ENCODE measurements around the gene PRR23A.

Gene PRR23A

GRCh38 chr3:138971766-138972320 is 34.2 kb downstream of the PRR23A start:
- no peak for DNase-seq

GRCh38 chr3:138964923-138965322 is 41.1 kb downstream of the PRR23A start:
- no peak for DNase-seq

- no peak for DNase-seq
These were observed 41.8 kb downstream of the PRR23A start for GRCh38 chr3:138964264-138964663.

- no peak for DNase-seq
These were observed 43.1 kb downstream of the PRR23A start for GRCh38 chr3:138962854-138963560.

- DNase-seq, result no peak
These were observed 45.6 kb downstream of the PRR23A start for GRCh38 chr3:138960417-138960852.
